Measurements from ENCODE around the gene USP40. TPM values are rescaled to one million over a fixed set of nuclear protein-coding genes. Genes with fewer than 3 reads are reported as not detected.

Gene USP40
- total RNA-seq, 1 donor from 2014 or later = 20.0 TPM

DNA sequence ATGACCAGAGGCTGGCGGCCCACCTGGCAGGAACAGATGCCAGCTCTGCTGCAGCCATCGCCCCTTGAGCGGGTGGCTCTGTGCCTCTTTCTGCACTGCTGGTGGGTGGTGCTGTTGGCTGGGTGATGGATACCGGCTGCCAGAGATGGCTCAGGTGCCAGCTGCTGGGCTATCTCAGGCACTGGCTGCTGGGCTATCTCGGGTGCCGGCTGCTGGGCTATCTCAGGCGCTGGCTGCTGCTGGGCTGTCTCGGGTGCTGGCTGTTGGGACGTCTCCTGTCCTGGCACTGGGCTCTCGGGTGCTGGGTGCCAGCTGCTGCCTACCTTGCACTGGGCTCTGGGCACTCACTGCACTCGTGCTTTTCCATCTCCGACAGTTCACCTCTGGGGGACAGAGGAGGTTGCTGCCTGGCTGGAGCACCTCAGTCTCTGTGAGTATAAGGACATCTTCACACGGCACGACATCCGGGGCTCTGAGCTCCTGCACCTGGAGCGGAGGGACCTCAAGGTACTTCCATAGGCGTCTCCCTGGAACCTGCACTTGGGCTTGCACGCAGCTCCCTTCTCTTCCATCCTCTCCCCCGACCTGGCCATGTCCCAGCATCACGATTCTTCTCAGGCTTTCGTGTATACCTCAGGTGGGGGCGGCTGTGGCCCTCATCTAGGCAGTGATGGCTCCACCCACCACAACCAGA, 98.4 kb downstream of the USP40 start:
- H3K27me3 ChIP-seq (ENCODE audit: low read depth) = no peaks in the 10 kb centered on the region
- DNase-seq = no peak
- no peaks in the 10 kb centered on the region for H3K9me3 ChIP-seq (replicated peaks)
- H3K4me3 ChIP-seq = no peak overlapping the region
- TF ChIP-seq, protein P1, sequence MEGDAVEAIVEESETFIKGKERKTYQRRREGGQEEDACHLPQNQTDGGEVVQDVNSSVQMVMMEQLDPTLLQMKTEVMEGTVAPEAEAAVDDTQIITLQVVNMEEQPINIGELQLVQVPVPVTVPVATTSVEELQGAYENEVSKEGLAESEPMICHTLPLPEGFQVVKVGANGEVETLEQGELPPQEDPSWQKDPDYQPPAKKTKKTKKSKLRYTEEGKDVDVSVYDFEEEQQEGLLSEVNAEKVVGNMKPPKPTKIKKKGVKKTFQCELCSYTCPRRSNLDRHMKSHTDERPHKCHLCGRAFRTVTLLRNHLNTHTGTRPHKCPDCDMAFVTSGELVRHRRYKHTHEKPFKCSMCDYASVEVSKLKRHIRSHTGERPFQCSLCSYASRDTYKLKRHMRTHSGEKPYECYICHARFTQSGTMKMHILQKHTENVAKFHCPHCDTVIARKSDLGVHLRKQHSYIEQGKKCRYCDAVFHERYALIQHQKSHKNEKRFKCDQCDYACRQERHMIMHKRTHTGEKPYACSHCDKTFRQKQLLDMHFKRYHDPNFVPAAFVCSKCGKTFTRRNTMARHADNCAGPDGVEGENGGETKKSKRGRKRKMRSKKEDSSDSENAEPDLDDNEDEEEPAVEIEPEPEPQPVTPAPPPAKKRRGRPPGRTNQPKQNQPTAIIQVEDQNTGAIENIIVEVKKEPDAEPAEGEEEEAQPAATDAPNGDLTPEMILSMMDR (IDR thresholded peaks at IDR 0.05; ENCODE audit: borderline replicate concordance) = no peak
- H3K27ac ChIP-seq (replicated peaks) = peak overlapping the region; percentile 79
- intact Hi-C loops (cut with micrococcal nuclease) = no loop called here
- H3K4me1 ChIP-seq = peaks cover 29% of the 10 kb centered on the region
- peaks cover 75% of the 10 kb centered on the region for H3K36me3 ChIP-seq

DNA sequence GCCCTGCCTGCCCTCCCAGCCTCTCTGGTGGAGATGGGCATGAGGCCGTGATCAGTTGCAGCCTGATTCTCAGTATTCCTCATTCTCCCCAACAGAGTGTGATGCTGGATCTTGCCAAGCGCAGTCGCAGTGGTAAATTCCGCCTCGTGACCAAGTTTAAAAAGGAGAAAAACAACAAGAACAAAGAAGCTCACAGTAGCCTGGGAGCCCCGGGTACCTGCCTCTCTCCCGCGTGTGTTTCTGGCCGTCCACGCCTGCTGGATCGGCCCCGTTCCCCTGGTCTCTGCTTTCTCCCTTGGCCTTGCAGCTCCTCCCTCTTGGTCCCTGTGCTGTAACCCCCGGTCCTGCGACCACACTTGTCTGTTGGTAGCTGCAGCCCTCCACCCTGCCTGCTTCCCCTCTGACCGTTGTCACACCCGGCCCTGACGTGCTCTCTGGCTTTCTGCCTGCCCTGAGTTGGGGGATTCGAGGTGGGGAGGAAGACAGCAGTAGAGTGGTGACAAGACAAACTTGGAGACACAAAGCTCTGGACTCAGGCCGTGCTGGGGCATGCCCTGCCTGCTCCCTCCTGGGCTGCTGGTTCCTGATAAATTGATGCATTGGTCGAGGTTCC, 99.5 kb downstream of the USP40 start:
- no peaks in the 10 kb centered on the region for H3K27me3 ChIP-seq (ENCODE audit: low read depth)
- peaks cover 75% of the 10 kb centered on the region for H3K36me3 ChIP-seq
- TF ChIP-seq, protein P1 (IDR thresholded peaks at IDR 0.05; ENCODE audit: borderline replicate concordance) = no peak
- DNase-seq = no peak
- peaks cover 29% of the 10 kb centered on the region for H3K4me1 ChIP-seq
- H3K4me3 ChIP-seq = no peak overlapping the region
- H3K27ac ChIP-seq (replicated peaks) = no peak overlapping the region
- no peaks in the 10 kb centered on the region for H3K9me3 ChIP-seq (replicated peaks)
- intact Hi-C loops (cut with micrococcal nuclease) = no loop called here

DNA sequence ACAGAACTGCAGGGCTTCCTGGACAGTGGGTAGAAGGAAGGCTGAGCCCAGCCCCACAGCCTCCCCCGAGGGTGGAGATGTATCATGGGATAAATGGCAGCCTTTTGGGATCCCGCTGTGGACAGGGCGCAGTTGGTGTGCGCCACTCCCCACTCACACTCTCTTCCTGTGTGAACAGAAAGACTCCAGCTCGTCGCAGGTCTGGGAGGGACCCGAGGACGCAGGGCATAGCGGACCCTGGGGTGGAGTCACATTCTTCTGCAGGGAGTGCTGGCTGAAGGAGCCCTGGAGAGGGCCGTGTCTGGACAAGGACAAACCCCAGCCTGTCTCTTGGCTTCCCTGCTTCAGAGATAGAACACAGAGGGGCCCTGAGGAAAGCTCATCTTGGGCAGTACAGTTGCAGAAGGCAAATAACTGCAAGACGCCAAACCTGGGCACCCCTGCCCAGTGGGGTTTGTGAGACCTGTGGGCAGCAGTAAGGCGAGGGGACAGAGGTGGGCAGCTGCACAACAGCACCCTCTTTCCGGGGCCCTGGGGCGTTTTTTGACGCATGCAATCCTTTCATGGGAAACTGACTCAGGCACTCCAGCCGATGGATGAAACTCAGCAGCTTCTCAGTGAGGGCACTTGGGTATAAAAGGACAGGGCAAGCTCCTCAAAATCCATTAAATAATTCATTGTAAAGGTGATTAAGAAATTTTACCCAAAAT, 101.9 kb downstream of the USP40 start:
- no peaks in the 10 kb centered on the region for H3K27me3 ChIP-seq (ENCODE audit: low read depth)
- peaks cover 24% of the 10 kb centered on the region for H3K4me1 ChIP-seq
- intact Hi-C loops (cut with micrococcal nuclease) = no loop called here
- H3K36me3 ChIP-seq = peaks cover 96% of the 10 kb centered on the region
- TF ChIP-seq, protein P1 (IDR thresholded peaks at IDR 0.05; ENCODE audit: borderline replicate concordance) = no peak
- no peak overlapping the region for H3K27ac ChIP-seq (replicated peaks)
- H3K4me3 ChIP-seq = no peak overlapping the region
- DNase-seq = no peak
- no peaks in the 10 kb centered on the region for H3K9me3 ChIP-seq (replicated peaks)

DNA sequence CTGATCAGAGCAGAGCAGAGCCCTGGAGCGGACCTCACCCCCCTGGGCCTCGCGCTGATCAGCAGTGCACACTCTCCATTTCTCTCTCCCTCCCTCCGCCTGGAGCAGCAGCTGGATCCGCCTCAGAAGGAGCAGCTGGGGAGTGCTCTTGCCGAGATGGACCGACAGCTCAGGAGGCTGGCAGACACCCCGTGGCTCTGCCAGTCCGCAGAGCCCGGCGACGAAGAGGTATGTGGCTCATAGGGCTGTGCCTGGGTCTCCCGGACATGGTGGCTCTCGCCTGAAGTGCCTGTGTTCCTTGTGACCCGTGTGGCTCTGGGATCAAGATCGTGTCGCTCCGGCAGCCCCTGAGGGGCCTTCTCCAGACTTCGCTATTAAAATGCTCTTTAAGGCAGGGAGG, 102.5 kb downstream of the USP40 start:
- Histone ChIP-seq H3K4me3 (no peak overlapping the region), H3K4me1 (peaks cover 18% of the 10 kb centered on the region), H3K9me3 (replicated peaks) (no peaks in the 10 kb centered on the region), H3K27me3 (ENCODE audit: low read depth) (no peaks in the 10 kb centered on the region), H3K36me3 (peaks cover 97% of the 10 kb centered on the region), H3K27ac (replicated peaks) (no peak overlapping the region)
- intact Hi-C loops (cut with micrococcal nuclease) = no loop called here
- TF ChIP-seq, protein P1 (IDR thresholded peaks at IDR 0.05; ENCODE audit: borderline replicate concordance) = no peak
- no peak for DNase-seq

DNA sequence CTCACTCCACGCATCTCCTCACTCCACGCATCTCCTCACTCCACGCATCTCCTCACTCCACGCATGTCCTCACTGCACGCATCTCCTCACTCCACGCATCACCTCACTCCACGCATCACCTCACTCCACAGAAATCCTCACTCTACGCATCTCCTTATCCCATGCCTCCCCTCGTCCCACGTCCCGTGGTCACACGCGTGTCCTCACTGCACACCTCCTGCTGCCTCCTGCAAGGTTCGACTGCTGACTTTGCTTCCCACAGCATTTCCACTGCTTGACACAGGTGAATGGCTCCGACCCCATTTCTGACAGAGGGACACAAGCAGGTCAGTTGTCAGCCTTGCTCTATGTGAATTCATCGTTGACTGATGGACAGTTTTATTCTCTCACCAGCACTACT, 103.0 kb downstream of the USP40 start:
- no peak overlapping the region for H3K27ac ChIP-seq (replicated peaks)
- intact Hi-C loops (cut with micrococcal nuclease) = no loop called here
- H3K4me1 ChIP-seq = peaks cover 13% of the 10 kb centered on the region
- DNase-seq = no peak
- TF ChIP-seq, protein P1 (IDR thresholded peaks at IDR 0.05; ENCODE audit: borderline replicate concordance) = no peak
- H3K4me3 ChIP-seq = no peak overlapping the region
- H3K27me3 ChIP-seq (ENCODE audit: low read depth) = no peaks in the 10 kb centered on the region
- peaks cover 97% of the 10 kb centered on the region for H3K36me3 ChIP-seq
- H3K9me3 ChIP-seq (replicated peaks) = no peaks in the 10 kb centered on the region
